GM18499 (cell line): ENCODE data around the gene DEK.
A peak's percentile ranks its signal among the peaks of the same experiment; 100 is the strongest.

Experiments used
- ATAC-seq: cut with Tn5 transposase; IDR thresholded peaks from one replicate; pipeline ENCODE4 v1.9.1; 2021; ENCODE audit warnings: moderate number of reproducible peaks; ENCODE audit not compliant: insufficient read depth, unreplicated experiment

DEK gene

DNA sequence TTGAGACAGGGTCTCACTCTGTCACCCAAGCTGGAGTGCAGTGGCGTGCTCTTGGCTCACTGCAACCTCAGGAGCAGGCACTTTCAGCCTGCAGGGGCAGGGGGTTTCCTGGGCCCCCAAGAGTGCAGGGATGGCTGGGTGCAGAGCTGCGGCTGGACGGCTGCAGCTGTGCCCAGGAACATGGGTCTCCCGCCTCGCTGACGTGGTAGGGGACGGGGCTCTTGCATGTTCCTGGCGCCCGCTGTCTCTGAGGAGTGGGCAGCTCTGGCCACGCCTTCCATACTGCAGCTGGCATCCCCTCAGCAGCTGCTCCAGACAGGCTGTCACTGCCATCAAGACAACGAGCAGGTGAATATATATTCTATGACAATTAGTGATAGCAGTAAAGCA lies 2.2 kb upstream of the DEK start:
- no peak for ATAC-seq

DNA sequence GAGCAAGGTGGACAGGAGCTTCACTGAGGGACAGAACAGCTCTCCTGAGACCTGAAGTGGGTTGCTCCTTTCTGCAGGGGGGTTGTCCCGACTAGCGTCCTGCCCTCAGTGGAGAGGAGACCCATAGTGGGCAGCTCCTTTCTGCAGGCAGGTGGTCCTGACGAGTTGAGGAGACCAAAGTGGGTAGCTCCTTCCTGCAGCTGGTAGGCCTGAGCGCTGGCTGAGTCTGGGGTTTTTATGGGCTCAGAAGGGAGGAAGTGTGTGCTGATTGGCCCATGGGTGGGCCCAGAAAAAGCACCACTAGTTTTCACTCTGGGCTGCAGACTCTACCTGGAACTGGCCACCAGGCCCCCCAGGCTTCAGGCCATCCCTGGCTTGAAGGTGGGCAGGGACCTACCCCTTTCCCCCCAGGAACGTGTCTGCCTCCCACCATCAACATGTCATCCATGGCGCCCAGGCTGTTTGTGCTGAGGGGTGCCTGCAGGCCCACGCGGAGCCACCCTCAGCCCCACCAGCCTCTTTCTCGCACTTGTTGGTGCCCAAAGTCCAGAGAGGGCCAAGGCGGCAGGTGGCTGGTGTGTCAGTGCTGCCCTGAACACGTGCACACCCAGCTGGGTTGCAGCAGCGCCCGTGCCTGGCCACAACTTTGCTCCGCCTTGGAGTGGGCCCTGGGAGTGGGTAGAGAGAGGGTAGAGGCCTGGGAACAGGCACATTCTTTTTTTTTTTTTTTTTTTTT lies 1.6 kb upstream of the DEK start:
- ATAC-seq: no peak

DNA sequence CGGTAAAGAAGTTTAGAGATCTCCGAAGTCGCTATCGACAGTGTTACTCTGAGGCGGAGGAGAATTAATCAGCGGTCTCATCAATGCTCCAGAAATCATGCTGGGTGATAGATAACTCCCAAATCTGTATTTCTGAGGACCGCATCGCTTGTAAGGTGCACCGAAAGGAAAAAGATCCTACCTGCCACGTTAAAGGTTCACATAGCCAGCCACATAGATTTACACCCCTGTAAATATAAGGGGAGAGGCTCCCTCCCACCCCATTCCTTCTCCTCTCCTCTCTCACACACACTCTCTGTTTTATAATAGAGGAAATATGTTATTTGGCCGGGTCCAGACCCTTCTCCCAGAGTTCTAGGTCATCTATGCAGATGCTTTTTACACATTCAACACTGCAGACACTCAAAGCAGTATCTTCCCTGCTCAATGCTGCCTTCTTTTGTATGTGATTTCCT lies 620 bp upstream of the DEK start:
- ATAC-seq: no peak

GRCh38 chr6:18263418-18264218 lies 712 bp downstream of the DEK start:
- ATAC-seq: no peak

GRCh38 chr6:18262702-18263417 lies 1.5 kb downstream of the DEK start:
- ATAC-seq: peak; percentile 56

DNA sequence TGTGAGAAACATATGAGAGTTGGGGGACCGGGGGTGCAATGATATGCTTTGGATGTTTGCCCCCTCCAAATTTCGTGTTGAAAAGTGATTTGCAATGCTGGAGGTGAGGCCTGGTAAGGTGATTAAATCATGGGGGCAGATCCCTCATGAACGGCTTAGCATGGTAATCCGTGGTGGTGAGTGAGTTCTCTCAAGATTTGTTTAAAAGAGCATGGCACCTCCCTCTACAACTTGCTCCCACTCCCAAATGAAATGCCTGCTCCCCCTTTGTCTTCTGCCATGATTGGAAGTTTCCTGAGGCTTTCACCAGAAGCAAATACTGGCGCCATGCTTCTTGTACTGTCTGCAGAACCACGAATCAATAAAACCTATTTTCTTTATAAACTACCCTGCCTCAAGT lies 2.5 kb downstream of the DEK start:
- no peak for ATAC-seq

- ATAC-seq: peak; percentile 43
These were observed 3.8 kb downstream of the DEK start for GRCh38 chr6:18260448-18261106.

- ATAC-seq: no peak
These were observed 4.5 kb downstream of the DEK start for GRCh38 chr6:18259675-18260447.

- ATAC-seq: no peak
These were observed 9.5 kb downstream of the DEK start for GRCh38 chr6:18254793-18255192.

GRCh38 chr6:18253635-18254034 lies 10.7 kb downstream of the DEK start:
- no peak for ATAC-seq

- ATAC-seq: no peak
These were observed 15.1 kb downstream of the DEK start for GRCh38 chr6:18249271-18249670.

DNA sequence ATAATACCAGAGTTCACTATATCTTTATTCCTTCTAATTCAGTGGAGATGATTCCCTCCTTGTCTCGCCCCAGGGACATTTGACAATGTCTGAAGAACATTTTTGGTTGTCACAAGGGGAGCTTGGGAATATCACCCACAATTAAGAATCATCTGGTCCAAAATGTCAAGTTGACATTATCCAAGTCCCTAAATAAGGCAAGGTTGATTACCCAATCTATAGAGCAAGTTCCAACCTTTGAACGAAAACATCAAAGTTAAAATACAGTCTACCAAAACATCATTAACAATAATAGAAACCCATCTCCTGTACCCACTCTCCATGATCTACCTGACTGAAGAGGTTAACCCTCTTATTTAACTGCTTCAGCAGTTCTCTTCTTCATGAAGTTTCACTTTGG lies 15.6 kb downstream of the DEK start:
- no peak for ATAC-seq

DNA sequence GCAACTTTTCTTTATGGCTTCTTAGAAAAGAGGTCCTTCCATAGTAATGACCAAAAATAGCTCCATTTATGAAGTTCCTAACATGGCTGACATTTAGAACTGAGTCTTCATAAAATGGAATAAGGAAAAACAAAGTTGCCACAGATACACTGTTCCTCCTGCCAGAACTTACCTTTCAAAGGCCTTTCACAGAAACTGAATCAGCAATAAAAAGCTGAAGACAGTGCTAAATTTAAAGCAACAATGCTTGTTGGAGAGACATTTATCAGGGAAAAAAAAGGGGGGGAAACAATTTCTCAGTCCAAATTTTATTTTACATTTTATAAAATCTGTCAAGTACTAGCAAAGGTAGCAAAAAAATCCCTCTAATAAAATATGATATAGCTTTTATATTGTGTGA lies 17.3 kb downstream of the DEK start:
- no peak for ATAC-seq

GRCh38 chr6:18246205-18246604 lies 18.1 kb downstream of the DEK start:
- ATAC-seq: no peak

- ATAC-seq: no peak
These were observed 18.7 kb downstream of the DEK start for GRCh38 chr6:18245642-18246041.

- no peak for ATAC-seq
These were observed 19.3 kb downstream of the DEK start for GRCh38 chr6:18245079-18245478.

GRCh38 chr6:18244251-18244650 lies 20.1 kb downstream of the DEK start:
- no peak for ATAC-seq

- no peak for ATAC-seq
These were observed 20.9 kb downstream of the DEK start for GRCh38 chr6:18243302-18243893.

DNA sequence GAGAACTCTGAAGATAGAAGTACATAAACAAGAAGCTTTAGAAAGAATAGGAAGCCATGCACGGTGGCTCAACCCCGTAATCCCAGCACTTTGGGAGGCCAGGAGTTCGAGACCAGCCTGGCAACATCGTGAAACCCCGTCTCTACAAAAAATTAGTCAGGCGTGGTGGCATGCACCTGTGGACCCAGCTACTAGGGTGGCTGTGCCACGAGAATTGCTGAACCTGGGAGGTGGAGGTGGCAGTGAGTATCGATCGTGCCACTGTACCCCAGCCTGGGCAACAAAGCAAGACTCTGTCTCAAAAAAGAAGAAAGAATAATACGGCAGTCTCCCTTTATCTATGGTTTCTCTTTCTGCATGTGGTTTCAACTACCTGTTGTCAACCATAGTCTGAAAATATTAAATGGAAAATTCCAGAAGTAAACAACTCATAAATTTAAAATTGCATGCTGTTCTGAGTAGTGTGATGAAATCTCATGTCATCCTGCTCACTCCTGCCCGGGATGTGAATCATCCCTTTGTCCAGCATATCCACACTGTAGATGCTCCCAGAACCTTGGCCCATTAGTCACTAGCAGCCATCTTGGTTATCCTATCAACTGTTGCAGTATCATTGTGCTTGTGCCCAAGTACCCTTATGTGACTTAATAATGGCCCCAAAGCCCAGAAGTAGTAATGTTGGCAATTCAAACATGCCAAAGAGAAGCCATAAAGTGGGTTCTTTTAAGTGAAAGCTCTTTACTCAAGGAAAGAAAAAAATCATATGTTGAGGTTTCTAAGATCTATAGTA lies 22.1 kb downstream of the DEK start:
- no peak for ATAC-seq
